GM12872 (cell line): ENCODE results near the gene BEND4.

Experiments used
- TF ChIP-seq, protein P1 (sequence below): IDR thresholded peaks from 3 replicates; pipeline ENCODE4 v1.5.1; 2011; ENCODE audit warnings: low read depth, mild to moderate bottlenecking, low read length, moderate library complexity; ENCODE audit not compliant: insufficient read depth

The BEND4 gene

DNA sequence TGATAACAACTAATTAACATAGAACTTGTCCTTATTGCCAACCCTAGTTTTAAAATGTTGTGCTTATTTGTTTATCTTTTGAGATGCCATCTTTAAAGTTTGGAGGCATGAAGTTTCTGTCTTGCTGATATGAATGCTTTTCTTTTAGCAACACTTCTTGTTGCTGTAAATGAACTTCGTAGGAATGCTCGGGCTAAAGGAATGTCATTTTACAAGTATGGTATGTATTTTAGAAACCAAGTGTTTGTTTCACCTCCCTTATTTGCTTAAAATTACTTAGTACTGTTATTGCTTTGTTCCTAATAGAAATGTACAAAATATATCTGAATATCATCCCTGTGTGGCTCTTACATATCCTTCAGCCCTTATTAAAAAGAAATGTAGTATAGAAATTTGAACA, 86.1 kb downstream of the BEND4 start:
- TF ChIP-seq, protein P1, sequence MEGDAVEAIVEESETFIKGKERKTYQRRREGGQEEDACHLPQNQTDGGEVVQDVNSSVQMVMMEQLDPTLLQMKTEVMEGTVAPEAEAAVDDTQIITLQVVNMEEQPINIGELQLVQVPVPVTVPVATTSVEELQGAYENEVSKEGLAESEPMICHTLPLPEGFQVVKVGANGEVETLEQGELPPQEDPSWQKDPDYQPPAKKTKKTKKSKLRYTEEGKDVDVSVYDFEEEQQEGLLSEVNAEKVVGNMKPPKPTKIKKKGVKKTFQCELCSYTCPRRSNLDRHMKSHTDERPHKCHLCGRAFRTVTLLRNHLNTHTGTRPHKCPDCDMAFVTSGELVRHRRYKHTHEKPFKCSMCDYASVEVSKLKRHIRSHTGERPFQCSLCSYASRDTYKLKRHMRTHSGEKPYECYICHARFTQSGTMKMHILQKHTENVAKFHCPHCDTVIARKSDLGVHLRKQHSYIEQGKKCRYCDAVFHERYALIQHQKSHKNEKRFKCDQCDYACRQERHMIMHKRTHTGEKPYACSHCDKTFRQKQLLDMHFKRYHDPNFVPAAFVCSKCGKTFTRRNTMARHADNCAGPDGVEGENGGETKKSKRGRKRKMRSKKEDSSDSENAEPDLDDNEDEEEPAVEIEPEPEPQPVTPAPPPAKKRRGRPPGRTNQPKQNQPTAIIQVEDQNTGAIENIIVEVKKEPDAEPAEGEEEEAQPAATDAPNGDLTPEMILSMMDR = no peak
